NCI-H1436 (cell line): ENCODE data around the gene SLC22A31.

Experiments used
- DNase-seq: peaks from one replicate; lab custom pipeline; 2025; lab: John Stamatoyannopoulos, UW

SLC22A31 gene

GRCh38 chr16:89164847-89165680 is 35.3 kb downstream of the SLC22A31 start:
- no peak for DNase-seq

DNA sequence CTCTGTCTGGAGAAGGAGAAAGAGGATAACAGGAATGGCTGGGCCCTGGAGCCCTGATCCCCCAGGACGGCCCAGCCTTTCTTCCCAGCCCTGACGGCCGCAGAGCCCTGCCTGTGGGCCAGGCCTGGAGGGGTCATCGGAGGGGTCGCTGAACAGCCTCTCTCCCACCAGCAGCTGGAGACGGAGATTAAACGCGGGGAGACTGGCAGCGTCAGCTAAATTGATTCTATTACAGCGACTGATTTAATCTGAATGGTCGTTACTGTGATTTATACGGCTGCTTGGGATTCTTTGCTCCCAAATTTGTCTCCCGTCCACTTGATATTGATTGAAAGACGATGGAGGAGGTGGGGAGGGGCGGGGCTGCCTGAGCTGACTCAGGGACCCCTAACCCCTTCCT is 35.9 kb downstream of the SLC22A31 start:
- DNase-seq, result no peak

DNA sequence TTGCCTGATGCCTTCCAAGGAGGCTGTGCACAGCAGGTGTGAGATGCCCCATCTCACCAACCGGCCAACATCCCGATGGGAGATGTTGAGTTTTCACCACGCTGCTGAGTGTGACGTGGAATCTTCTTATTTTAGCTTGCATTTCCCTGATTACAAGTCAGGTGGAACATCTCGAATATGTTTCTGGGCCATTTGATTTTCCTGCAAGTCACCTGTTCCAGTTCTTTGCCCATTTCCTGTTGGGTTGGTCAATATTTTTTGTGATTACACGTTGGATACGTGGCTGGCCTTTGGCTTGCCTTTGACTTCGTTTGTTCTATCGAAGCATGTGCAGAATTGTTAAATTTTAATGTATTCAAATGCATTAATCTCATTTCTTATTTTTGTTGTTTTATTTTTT is 37.0 kb downstream of the SLC22A31 start:
- no peak for DNase-seq

GRCh38 chr16:89161763-89162713 is 38.3 kb downstream of the SLC22A31 start:
- DNase-seq, result no peak

DNA sequence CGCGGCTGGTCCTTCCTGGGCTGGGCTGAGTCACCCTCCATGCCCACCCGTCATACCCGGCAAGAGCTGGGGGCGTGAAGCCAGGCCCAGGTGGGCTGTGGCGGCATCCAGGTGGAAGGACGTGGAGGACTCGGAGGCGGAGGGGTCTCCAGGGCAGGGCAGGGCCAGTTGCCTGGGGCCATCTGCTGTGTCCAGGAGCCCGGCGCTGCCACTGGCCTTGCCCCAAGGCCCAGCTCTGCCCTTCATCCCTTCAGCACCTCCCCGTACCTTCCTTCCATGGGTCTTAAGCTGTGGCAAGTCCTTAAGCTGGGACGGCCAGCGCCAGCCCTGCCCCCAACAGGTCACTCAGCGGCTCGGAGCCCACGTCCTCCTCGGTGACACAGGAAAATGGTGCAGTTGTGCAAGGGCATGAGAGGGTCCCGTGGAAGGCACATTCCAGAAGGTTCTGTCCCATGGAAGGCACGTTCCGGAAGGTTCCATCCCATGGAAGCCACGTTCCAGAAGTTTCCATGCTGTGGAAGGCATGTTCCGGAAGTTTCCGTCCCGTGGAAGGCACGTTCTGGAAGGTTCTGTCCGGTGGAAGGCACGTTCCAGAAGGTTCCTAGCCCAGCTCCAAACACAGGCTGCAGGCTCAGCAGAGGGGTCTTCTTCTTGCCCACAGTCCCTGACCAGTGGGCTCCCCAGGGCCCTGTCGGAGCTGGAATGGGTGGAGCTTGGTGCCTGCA is 39.2 kb downstream of the SLC22A31 start:
- DNase-seq, result no peak

DNA sequence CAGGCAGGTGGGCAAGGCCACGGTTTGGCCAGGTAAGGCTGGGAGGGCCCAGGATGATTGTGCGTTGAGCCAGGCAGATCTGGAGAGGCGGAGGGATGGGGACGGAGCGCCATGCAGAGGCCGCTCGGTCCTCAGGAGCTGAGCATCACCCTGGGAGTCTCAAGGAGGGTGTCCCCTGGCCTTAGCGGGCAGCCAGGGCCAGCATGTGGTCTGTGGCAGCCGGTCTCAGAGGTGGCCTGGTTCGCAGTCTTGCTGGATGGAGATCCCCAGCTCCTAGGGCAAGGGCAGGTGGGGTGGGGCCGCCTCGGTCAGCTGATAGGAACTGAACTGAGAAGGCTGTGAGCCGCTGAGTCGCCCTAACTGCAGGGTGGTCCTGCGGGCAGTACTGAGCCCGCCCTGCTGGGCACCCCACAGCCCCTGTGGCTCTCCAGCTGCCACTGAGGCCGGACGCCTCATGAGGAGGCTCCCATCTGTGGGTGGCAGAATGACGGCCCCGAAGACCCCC is 40.4 kb downstream of the SLC22A31 start:
- DNase-seq, result no peak

DNA sequence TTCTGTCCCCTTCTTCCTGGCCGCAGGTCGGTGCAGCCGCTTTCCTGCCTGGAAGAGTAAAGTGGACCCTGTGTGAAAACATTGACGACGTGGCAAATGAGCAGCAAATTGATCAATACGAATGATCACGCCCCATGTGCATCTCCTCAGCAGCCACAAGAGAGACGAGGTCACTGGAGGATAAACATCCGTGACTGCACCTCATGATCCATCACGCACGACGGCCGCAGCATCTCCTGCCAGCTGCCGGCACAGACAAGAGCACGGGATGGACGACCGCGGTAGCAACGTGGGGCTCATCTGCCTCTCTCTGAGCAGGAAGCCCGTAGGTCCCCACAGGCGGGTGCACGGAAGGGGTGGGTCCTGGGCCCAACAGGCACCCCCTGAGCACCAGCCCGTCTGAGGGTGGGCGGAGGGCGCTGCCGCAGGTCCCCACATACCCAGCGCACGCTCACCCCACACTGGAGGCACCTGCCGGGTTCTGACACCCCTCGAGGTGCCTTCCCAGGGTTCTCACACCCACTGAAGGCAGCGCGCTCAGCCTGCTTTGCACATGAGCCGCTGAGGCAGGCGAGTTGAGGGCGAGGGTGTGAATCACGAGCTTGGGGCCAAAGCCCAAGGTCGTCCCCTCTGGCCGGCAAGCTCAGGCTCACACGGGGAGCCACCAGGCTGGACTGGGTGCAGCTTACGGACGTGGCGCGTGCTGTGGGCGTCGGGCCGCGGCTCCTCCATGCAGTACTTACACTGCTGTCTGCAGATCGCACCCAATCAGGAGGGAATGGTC is 41.1 kb downstream of the SLC22A31 start:
- no peak for DNase-seq

DNA sequence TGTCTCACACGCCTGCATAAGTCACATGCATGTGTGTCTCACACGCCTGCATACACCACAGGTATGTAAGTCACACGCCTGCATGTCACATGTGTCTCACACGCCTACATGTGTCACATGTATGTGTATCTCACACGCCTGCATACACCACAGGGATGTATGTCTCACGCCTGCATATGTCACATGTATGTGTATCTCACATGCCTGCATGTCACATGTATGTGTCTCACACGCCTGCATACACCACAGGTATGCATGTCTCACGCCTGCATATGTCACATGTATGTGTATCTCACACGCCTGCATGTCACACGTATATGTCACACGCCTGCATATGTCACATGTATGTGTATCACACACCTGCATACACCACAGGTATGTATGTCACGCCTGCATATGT is 42.6 kb downstream of the SLC22A31 start:
- no peak for DNase-seq

- DNase-seq, result no peak
Observed at GRCh38 chr16:89156740-89157645, 43.3 kb downstream of the SLC22A31 start.

DNA sequence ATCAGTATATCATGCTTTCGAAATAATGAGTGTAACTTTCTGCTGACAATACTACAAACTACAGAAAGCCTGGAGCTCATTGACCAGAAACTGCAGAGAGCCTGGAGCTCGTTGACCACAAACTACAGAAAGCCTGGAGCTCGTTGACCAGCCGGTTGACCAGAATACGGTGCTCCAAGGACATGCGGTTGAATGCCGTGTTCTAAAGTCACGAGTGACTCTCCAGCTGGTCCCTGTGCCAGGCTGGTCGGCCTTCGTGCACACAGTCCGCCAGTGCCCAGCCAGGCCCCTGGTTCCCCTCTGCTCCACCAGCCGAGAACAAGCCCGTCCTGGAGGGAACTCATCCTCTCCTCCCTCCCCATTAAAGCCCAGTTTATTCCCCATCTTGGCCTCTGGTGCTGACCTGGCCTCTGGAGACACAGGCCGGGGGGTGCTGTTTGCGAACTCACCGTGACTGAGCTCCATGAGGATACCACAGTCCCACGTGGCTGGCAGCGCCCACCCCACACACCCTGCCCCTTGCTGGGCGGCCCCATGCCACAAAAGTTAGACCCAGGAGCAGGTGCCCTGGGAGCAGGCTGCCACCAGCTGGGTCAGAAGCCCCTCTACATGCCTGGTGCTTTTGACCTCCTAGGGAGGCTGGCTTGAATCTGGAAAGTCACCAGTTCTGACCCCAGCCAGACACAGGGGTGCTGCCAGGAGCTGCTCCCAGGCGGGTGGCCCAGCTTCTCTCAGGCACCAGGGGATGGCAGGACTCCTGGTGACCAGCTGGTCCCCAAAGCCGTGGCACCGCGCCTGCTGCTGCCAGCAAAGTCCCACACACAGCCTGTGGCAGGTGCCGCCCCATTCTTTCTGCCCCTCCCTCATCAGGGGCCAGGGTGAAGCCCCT is 44.2 kb downstream of the SLC22A31 start:
- DNase-seq, result no peak

- DNase-seq, result no peak
Observed at GRCh38 chr16:89155184-89155679, 45.1 kb downstream of the SLC22A31 start.

- no peak for DNase-seq
Observed at GRCh38 chr16:89154390-89155183, 45.8 kb downstream of the SLC22A31 start.

DNA sequence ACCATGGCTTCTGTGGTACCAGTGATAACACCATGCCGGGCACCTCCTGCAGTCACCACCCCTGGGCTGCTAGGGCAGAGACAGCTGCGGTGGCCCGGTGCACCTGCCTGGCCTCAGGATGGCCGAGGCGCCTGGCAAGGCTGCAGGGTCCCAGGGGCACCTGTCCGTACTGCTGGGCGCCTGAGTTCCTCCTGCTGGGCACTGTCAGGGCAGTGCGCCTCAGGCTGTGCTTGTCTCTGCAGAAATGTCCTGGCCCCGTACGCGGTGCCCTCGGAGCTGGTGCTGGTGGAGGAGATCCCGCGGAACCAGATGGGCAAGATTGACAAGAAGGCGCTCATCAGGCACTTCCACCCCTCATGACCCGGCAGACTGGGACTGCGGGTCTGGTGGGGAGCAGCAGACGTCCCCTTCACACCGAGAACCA is 46.5 kb downstream of the SLC22A31 start:
- DNase-seq, result no peak

- DNase-seq, result no peak
Observed at GRCh38 chr16:89152831-89153700, 47.3 kb downstream of the SLC22A31 start.

- no peak for DNase-seq
Observed at GRCh38 chr16:89150981-89151380, 49.4 kb downstream of the SLC22A31 start.

DNA sequence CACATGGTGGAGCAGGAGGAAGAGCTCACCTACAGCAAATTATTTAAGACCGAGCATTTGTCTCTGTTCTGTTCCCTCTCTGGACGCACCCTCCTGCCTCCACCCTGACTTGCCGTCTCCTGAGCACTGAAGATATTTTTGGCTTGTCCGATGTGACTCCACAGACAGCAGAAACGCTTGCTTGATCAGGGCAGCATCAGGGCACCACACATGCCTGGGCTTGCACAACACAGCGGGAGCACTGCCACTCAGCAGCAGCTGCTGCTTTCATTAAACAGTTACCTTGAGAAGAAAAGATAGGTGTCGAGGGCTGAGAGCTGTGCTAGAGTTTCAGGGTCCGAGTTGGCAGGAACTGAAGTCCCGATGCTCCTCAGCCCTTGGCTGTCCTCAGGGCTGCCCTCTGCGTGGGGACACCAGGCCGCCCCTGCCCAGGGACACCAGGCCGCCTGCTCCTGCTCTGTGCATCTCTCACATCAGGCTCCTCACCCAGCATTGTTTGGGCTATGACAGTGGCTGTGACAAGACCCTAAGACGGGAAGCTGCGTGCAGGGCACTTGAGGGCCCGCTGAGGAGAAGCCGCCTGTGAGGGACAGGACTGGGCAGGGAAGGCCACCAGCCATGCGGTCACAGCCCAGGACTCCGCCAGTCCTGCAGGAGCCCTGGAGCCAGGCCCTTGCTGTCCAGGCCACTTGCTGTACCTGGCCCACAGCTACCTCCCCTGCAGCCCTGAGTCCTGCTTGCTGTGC is 50.1 kb downstream of the SLC22A31 start:
- DNase-seq, result no peak
